ENCODE data around the gene RNF141.

The RNF141 gene

DNA sequence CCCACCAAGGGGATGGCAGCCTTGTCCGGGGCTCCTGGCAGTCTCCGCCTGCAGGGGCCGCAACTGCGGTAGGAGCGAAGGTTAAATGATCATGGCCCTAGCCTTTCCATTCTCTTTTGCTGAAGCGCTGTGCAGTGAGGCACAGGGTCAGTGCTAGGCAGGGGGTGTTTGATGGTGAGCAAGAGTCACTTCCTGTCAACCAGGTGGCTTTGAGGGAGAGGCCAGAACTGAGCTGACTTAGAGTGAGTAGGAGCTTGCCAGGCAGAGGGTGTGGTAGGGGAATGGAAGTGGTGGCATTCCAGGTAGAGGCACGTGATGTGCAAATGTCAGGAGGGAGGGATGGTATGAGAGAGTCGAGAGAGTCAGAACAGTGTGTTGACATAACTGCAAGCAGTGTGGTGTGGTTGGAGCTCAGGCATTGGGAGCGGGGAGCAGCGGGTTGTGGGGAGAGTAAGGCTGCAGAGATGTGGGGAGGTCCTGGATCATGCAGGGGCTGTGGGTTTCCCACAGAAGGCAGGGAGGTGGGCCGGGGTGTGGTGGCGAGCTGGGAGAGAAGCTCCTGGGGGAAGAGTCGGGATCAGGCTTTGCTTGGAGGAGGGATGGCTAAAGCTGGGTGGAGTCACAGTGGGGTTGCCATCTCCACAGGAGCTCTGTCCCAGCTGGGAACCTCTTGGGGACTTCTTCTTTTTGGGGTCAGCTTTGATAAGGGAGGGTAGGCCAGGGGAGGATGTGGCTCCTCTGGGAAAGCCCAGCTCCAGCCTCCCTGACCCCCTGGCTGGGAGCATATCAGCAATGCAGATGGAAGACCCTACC, 52.7 kb downstream of the RNF141 start:
- no peak overlapping the region for H3K27ac ChIP-seq
- TF ChIP-seq ZFX (IDR thresholded peaks at IDR 0.05; ENCODE audit: borderline replicate concordance) (no peak), CTCF (IDR thresholded peaks at IDR 0.05) (no peak)

DNA sequence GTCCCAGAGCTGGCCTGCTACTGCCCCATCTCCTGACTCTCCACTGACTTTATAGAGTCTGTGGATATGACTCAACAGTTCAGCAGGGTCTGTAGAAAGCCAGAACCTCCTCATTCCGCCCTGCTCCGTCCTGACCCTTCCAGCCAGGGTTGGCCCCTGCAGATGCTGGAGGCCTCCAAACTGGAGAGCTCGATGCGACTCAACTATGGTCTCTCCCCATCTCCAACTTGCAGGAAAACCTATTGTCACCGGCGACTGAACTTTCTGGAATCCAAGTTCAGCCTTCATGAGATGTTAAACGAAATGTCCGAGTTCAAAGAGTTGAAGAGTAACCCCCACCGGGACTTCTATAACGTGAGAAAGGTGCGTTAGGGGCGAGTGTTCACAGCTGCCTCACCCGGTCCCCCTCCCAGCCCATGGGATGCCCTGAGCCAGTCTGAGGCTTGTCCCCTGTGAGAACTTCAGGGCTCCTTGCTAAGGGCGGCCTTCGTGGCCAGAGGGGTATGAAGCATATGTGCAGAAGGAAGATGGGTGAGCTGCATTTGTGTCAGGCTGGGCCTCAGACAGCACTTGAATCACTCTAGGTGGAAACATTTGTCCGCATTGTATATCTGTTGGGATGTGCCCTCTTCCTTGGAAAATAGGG, 53.9 kb downstream of the RNF141 start:
- H3K27ac ChIP-seq, result no peak overlapping the region
- no peak for TF ChIP-seq CTCF (IDR thresholded peaks at IDR 0.05)
- no peak for TF ChIP-seq ZFX (IDR thresholded peaks at IDR 0.05; ENCODE audit: borderline replicate concordance)

DNA sequence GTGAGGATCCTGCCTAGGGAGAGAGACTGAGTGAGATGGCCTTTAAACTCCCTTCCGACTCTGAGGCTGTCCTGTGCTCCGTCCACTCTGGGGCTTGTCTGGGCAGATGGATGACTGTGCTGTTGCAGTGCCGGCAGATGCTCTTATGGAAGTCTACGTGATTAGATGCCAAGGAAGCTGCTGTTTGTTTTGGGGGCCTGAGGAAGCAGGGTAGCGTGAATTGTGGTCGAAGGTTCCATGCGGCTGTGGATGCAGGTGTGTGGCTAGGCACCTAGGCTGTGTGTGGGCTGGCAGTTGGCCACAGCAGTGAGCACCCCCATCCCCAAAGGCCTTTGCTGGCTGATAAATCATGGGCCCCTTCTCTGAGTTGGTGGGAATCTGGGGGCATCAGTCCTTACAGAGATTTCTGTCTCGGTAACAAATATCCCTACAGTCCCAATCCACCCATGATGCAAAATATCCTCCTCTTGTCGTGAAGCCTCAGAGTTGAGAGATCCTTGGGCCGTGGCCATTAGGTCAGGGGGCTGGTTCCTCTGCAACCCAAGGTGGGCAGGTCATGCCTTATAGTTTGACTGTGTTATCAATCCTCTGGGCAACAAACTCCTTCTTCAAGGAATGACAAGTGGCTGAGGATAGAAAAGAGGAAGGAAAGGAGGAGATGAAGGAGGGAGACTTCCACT, 54.7 kb downstream of the RNF141 start:
- H3K27ac ChIP-seq, result no peak overlapping the region

DNA sequence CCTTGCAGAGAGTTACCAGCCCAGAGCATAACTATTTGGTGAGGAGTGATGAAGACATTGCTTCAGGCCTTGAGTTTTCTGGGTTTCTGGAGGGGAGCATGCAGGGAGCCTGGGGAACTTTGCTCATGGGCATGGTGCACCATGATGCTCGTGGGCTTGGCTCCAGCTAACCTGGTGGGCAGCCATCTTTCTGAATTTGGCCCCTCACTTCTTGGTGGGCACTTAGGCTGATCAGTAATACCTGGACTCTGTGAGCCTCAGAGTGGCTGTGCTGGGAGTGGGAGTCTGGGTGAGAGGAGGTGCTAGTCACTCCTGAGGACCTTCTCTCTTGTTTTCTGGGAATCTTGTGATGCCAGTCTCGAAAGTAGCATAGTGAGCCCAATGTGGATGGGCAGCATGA, 55.3 kb downstream of the RNF141 start:
- TF ChIP-seq CTCF (IDR thresholded peaks at IDR 0.05) (no peak), ZFX (IDR thresholded peaks at IDR 0.05; ENCODE audit: borderline replicate concordance) (no peak)
- H3K27ac ChIP-seq, result no peak overlapping the region

More for the DNA sequence above, 54.7 kb downstream of the RNF141 start:
- TF ChIP-seq ZFX (IDR thresholded peaks at IDR 0.05; ENCODE audit: borderline replicate concordance), result no peak
- no peak for TF ChIP-seq CTCF (IDR thresholded peaks at IDR 0.05)

DNA sequence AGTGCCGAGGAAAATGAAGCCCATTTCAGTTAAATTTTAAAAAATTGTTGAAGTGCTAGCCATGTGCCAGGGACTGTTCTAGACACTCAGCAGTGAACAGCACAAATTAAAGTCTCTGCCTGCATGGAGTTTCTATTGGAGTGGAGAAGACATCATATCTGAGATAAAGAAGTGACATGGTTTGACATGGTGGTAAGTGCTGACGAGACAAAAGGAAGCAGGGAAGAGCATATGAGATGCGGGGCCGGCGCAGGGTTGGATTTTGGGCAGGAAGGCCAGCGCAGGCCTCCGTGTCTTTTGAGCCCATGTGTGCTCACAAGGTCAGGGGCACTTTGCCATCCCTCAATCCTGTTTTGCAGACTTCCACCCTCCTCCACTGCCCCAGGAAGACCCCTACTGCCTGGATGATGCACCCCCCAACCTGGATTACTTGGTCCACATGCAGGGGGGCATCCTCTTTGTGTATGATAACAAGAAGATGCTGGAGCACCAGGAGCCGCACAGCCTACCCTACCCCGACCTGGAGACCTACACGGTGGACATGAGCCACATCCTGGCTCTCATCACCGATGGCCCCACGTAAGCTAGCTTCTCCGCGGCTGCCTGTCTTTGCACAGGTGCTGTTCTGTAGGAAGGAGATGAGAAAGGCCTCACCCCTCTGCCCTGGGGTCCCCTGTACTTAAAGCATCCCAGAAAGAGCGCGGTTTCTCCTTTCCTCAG, 56.4 kb downstream of the RNF141 start:
- no peak overlapping the region for H3K27ac ChIP-seq
- TF ChIP-seq CTCF (IDR thresholded peaks at IDR 0.05), result no peak
- no peak for TF ChIP-seq ZFX (IDR thresholded peaks at IDR 0.05; ENCODE audit: borderline replicate concordance)

DNA sequence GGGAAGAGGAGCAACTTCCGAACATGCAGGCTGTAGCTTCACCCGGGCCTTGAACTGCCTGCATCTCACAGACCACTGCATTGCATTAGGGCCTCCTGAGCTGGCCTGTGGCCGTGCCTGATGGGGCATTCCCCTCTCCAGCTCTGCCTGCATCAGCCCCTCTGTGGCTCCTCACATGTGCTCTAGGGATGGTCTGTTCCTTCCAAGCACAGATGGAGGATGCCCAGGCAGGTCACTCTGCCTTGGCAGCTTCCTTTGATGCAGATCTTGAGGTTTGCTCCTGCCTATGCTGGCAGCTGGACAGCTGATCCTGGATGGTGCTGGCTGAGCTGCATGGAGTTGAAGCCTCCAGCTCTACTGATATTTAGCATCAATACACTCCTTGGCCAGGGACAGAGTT, 57.4 kb downstream of the RNF141 start:
- no peak for TF ChIP-seq ZFX (IDR thresholded peaks at IDR 0.05; ENCODE audit: borderline replicate concordance)
- no peak for TF ChIP-seq CTCF (IDR thresholded peaks at IDR 0.05)

More for the DNA sequence above, 57.4 kb downstream of the RNF141 start:
- H3K27ac ChIP-seq, result no peak overlapping the region
